Measurements from ENCODE around the gene YES1. TPM values are rescaled to one million over a fixed set of nuclear protein-coding genes. Genes with fewer than 3 reads are reported as not detected.

The YES1 gene
- total RNA-seq, 1 donor from 2014 or later, result 17.1 TPM

DNA sequence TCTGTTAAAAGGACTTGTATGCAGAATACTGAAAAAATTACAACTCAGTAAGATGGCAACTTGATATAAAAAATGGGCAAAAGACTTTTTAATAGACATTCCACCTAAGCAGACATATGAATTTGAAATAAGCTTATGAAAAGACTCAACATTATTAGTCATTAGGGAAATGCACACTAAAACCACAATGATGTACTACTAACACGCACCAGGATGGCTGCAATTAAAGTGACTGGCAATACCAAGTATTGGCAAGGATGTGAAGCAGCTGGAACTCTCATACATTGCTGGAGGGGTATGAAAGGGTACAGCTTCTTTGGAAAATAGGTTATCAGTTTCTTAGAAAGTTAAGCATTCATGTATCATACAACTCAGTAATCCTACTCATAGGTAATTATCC is 96.4 kb downstream of the YES1 start:
- H3K4me3 Mint-ChIP-seq (ENCODE audit: unreplicated experiment), result no peak overlapping the region
- no peaks in the 10 kb centered on the region for H3K4me1 Mint-ChIP-seq (ENCODE audit: low read depth, unreplicated experiment)
- TF ChIP-seq CTCF (IDR thresholded peaks at IDR 0.05; ENCODE audit: partially characterized antibody, unreplicated experiment), result no peak
- H3K27me3 Mint-ChIP-seq (ENCODE audit: unreplicated experiment), result peaks cover 1% of the 10 kb centered on the region
- DNase-seq, result no peak
- H3K9me3 Mint-ChIP-seq (ENCODE audit: unreplicated experiment), result no peaks in the 10 kb centered on the region
- peaks cover 3% of the 10 kb centered on the region for H3K36me3 Mint-ChIP-seq (ENCODE audit: unreplicated experiment)
- no peak overlapping the region for H3K27ac Mint-ChIP-seq (ENCODE audit: unreplicated experiment)

- Mint-ChIP-seq H3K36me3 (ENCODE audit: unreplicated experiment) (peaks cover 3% of the 10 kb centered on the region), H3K4me1 (ENCODE audit: low read depth, unreplicated experiment) (no peaks in the 10 kb centered on the region), H3K27me3 (ENCODE audit: unreplicated experiment) (peaks cover 11% of the 10 kb centered on the region), H3K27ac (ENCODE audit: unreplicated experiment) (no peak overlapping the region), H3K4me3 (ENCODE audit: unreplicated experiment) (peak overlapping the region; percentile 68), H3K9me3 (ENCODE audit: unreplicated experiment) (no peaks in the 10 kb centered on the region)
- no peak for TF ChIP-seq CTCF (IDR thresholded peaks at IDR 0.05; ENCODE audit: partially characterized antibody, unreplicated experiment)
- DNase-seq, result no peak
Observed at GRCh38 chr18:713135-713490, 98.9 kb downstream of the YES1 start.

GRCh38 chr18:712401-713134 is 99.5 kb downstream of the YES1 start, which contains the start of gene ENOSF1:
TSS of gene ENOSF1 (minus strand) at chr18:712630. CDS start at chr18:712587, 43 bp downstream.
- Mint-ChIP-seq H3K27ac (ENCODE audit: unreplicated experiment) (no peak within 1 kb of the TSS), H3K4me3 (ENCODE audit: unreplicated experiment) (peak within 1 kb of the TSS; percentile 68), H3K36me3 (ENCODE audit: unreplicated experiment) (peaks cover 3% of the 10 kb centered on the region), H3K9me3 (ENCODE audit: unreplicated experiment) (no peaks in the 10 kb centered on the region), H3K27me3 (ENCODE audit: unreplicated experiment) (peaks cover 11% of the 10 kb centered on the region), H3K4me1 (ENCODE audit: low read depth, unreplicated experiment) (no peaks in the 10 kb centered on the region)
- TF ChIP-seq CTCF (IDR thresholded peaks at IDR 0.05; ENCODE audit: partially characterized antibody, unreplicated experiment), result peak; percentile 93
- DNase-seq, result peak; percentile 91

GRCh38 chr18:711657-712400 is 100.2 kb downstream of the YES1 start:
- peaks cover 3% of the 10 kb centered on the region for H3K36me3 Mint-ChIP-seq (ENCODE audit: unreplicated experiment)
- no peak for TF ChIP-seq CTCF (IDR thresholded peaks at IDR 0.05; ENCODE audit: partially characterized antibody, unreplicated experiment)
- H3K27me3 Mint-ChIP-seq (ENCODE audit: unreplicated experiment), result peaks cover 11% of the 10 kb centered on the region
- DNase-seq, result peak; percentile 36
- H3K27ac Mint-ChIP-seq (ENCODE audit: unreplicated experiment), result no peak overlapping the region
- H3K4me1 Mint-ChIP-seq (ENCODE audit: low read depth, unreplicated experiment), result no peaks in the 10 kb centered on the region
- H3K9me3 Mint-ChIP-seq (ENCODE audit: unreplicated experiment), result no peaks in the 10 kb centered on the region
- peak overlapping the region; percentile 58 for H3K4me3 Mint-ChIP-seq (ENCODE audit: unreplicated experiment)

- no peak for TF ChIP-seq CTCF (IDR thresholded peaks at IDR 0.05; ENCODE audit: partially characterized antibody, unreplicated experiment)
- Mint-ChIP-seq H3K36me3 (ENCODE audit: unreplicated experiment) (peaks cover 3% of the 10 kb centered on the region), H3K4me3 (ENCODE audit: unreplicated experiment) (peak overlapping the region; percentile 58), H3K27me3 (ENCODE audit: unreplicated experiment) (peaks cover 11% of the 10 kb centered on the region), H3K9me3 (ENCODE audit: unreplicated experiment) (no peaks in the 10 kb centered on the region), H3K27ac (ENCODE audit: unreplicated experiment) (no peak overlapping the region), H3K4me1 (ENCODE audit: low read depth, unreplicated experiment) (no peaks in the 10 kb centered on the region)
- no peak for DNase-seq
Observed at GRCh38 chr18:711310-711656, 100.8 kb downstream of the YES1 start.

Data from glutamatergic neuron (in vitro differentiated cells).